GM08714 (cell line): ENCODE data around the gene ATG4D.
"Not testable (repeated sequence)": the region's sequence is repeated elsewhere in the genome, so short reads cannot be mapped to it uniquely, and the experiment has no call there.

Experiments used
- H3K4me3 ChIP-seq: fragments of 200-500 bp; sonication (Bioruptor generic); 2 replicates; pipeline ENCODE4 v1.5.1; 2014; ENCODE audit warnings: mild to moderate bottlenecking, low read length, inconsistent platforms
- ZNF274 ChIP-seq: IDR thresholded peaks from 2 replicates; pipeline ENCODE4 v1.6.1; 2012; ENCODE audit warnings: mild to moderate bottlenecking, low read depth, low read length

The ATG4D gene

GRCh38 chr19:10567656-10568055 is 24.0 kb downstream of the ATG4D start:
- no peak for TF ChIP-seq ZNF274
- H3K4me3 ChIP-seq, result peak overlapping the region; percentile 58; the same call in 1 of the 2 replicates

DNA sequence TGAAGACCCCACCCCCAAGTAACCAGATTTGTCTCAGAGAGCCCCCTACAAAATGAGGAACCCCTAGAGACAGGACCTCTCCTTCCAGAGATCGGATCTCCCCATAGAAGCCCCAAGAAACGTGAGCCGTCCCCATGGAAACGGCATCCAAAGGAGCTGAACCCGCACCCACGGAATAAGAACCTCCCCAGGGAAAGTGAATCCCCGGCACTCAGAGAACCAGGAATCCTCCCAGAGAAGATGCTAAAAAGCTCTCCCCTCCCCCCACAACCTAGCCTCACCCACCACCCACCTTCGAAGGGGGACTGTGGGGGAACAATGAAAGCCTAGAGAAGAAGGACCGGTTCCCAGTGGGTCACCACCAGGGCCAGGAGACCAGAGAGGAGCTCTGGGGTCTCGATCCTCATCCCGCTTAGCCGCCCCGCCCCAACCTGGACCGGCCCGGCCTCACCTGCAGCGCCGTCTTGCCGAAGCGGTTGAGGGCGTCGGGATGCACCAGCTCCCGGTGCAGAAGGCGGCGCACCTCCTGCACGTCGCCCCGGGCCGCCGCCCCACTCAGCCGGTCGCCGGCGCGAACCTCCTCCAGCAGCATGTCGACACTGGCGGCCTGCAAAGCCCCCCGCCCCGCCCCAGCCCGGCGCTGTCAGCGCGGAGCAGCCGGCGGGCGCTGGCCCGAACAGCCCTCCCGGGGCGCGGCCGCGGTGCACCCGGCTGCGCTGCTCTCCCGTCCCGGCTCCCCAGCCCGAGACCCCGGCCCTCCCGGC is 24.5 kb downstream of the ATG4D start:
- H3K4me3 ChIP-seq, result peak overlapping the region; percentile 58; the same call in 1 of the 2 replicates
- no peak for TF ChIP-seq ZNF274

- no peak for TF ChIP-seq ZNF274
Measured at GRCh38 chr19:10568826-10569651, 25.3 kb downstream of the ATG4D start, which contains the start of gene CDKN2D. CDKN2D (minus strand) TSS chr19:10568979; CDS start chr19:10568653, 326 bp downstream.

DNA sequence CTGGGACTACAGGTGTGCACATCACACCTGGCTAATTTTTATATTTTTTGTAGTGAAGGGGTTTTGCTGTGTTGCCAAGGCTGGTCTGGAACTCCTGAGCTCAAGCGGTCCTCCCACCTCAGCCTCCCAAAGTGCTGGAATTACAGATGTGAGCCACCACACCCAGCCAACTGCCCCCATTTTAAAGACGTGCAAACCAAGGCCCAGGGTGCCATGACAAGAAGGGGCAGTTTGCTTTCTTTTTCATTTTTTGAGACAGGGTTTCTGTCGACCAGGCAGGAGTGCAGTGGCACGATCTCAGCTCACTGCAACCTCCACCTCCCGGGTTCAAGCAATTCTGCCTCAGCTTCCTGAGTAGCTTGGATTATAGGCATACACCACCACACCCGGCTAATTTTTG is 30.1 kb downstream of the ATG4D start:
- not testable (repeated sequence) for H3K4me3 ChIP-seq

More at GRCh38 chr19:10568826-10569651, 25.3 kb downstream of the ATG4D start, which contains the start of gene CDKN2D:
- peak within 1 kb of the TSS; percentile 64 for H3K4me3 ChIP-seq

- H3K4me3 ChIP-seq, result no peak overlapping the region
- no peak for TF ChIP-seq ZNF274
Measured at GRCh38 chr19:10574462-10574861, 30.8 kb downstream of the ATG4D start.

DNA sequence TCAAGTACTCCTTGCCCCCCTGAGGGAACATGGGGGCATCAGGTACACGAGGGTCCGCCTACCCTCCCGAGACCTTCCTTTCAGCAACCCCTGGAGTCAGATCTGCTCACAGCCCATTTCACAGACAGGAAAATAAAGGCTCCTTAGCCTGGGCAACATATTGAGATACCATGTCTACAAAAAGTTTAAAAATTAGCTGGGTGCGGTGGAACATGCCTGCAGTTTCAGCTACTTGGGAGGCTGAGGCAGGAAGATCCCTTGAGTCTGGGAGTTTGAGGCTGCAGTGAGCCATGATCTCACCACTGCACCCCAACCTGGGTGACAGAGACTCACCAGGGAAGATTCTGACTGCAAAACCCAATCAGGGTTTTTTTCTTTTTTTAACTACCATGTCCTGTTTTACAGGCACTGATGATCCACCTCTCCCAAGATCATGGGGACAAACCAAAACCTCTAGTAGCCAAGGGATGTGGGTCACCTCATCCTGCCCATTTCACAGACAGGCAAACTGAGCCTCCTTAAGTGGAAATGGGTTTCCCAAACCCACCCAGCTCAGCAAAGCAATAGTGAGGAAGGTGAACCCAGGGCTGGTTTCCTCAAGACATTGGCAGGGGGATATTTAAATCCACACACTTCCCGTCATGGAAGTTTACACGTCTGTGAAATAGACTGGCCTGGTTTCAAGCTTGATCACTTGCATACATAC is 31.5 kb downstream of the ATG4D start:
- TF ChIP-seq ZNF274, result no peak
- H3K4me3 ChIP-seq, result no peak overlapping the region

- TF ChIP-seq ZNF274, result no peak
- H3K4me3 ChIP-seq, result no peak overlapping the region
Measured at GRCh38 chr19:10577951-10578350, 34.2 kb downstream of the ATG4D start.

DNA sequence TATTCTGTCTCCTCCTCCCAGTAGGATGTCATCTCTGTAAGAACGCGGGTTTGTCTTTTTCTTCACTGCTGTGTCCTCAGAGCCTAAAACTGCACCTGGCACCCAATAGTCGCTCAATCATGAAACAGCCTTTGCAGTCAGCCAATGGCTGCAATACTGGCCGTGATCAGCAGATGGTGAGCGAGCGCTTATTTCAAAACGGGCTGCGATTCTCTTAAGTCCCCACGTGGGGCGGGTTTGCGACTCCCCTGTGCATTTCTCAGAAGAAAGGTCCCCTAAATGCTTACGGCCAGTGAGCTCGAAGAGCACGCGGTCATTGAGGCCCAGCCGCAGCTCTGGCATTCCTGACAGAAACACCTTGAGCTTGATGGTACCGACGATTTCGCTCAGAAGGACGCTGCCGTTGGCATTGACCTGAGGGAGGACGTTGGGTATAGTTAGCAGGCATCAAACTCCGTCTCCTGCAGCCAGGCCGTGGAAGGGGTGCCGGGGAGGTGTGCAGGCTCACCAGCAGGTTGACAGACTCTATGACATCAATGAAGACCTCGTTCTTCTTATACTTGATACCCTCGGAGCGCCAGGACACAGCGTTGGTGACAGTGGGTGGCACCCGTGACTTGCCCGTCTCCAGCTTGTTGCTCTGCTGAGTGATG is 37.4 kb downstream of the ATG4D start:
- H3K4me3 ChIP-seq, result no peak overlapping the region

DNA sequence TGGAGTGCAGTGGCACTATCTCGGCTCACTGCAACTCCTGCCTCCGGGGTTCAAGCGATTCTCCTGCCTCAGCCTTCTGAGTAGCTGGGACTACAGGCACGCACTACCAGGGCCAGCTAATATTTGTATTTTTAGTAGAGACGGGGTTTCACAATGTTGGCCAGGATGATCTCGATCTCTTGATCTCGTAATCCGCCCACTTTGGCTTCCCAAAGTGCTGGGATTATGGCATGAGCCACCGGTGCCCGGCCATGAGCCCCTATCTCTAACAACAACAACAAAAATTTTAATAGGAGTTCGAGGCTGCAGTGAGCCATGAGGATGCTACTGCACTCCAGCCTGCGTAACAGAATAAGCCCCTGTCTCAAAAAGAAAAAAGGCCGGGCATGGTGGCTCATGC is 38.4 kb downstream of the ATG4D start:
- no peak for TF ChIP-seq ZNF274
- H3K4me3 ChIP-seq, result no peak overlapping the region

More for the DNA sequence above, 37.4 kb downstream of the ATG4D start:
- no peak for TF ChIP-seq ZNF274

DNA sequence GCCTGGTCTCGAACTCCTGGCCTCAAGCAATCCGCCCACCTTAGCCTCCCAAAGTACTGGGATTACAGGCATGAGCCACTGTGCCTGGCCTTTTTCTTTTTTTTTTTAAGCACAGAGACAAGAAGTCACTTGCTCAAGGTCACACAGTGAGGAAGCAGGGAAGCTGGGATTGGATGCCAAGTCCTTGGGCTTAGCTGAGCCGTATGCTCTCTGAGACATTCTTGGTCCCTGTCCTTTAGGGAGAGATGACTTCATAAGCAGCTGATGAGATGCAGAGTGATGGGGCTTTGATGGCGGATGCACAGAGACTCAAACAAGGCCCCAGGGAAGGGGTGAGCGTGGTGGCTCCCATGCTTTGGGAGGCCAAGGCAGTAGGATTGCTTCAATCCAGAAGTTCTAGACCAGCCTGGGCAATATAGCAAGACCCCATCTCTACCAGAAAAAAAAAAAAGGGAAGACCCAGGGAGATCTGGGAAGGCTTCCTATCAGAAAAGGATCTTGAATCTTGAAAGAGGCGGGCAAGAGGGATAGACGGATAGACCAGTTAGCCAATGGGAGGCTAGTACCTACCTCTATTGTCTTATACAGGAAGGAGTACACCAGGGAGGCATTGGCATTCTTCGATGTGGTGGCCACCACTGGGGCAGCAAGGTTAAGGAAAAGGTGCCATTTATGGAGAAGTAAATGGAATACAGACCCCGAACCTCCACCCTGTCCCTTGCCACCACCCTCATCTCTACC is 39.5 kb downstream of the ATG4D start:
- no peak overlapping the region for H3K4me3 ChIP-seq
- no peak for TF ChIP-seq ZNF274

GRCh38 chr19:10586396-10586795 is 42.7 kb downstream of the ATG4D start:
- TF ChIP-seq ZNF274, result no peak
- no peak overlapping the region for H3K4me3 ChIP-seq

DNA sequence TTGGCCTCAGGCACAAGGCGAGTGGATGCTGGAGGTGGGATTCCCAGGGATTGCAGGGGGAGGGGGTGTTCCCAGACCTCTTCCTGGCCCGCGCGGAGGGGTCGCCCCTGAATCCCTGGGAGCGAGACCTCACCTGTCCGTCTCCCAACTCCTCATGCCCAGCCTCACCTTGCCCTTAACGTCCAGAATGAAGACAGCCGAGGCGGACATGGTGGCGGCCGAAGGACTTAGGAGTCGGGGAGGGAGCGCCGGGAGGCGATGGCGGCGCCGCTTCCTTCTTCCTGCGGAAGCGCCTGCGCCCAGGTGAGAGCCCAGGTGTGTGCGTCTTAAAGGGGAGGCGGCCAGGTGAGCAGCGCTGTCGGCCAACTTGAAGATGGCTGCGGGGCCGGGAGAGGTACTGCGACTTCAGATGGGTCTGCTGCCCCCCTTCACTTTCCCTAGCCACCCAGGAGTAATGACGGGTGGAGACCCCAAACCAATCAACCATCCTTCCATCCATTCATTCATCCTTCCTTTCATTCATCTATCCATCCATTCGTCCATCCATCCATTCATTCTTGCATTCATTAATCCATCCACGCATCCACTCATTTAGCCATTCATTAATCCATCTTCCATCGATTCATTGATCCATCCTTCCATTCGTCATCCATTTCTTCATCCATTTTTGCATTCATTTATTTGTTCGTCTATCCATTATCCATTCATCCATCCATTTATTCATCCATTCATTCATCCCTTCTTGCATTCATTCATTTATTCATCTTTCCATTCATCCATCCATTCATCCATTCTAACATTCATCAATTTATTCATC is 43.5 kb downstream of the ATG4D start, which contains the start of gene AP1M2:
Gene AP1M2 (minus strand): TSS at position 291 of the 817 bp plus-strand sequence. CDS start 81 bp downstream, at position 210.
- no peak for TF ChIP-seq ZNF274
- no peak within 1 kb of the TSS for H3K4me3 ChIP-seq

DNA sequence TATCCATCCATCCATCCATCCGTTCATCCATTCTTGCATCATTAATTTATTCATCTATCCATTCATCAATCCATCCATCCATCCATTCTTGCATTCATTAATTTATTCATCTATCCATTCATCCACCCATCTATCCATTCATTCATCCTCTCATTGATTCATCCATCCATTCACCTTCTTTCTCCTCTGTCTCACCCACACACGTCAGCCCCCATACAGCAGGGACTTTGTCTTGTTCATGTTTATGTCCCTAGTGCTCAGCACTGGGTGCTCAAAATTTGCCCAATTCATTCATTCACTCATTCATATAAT is 44.1 kb downstream of the ATG4D start:
- H3K4me3 ChIP-seq, result no peak overlapping the region
- no peak for TF ChIP-seq ZNF274
